GM12878 (cell line): ENCODE data around the gene ANP32B. TPM values are rescaled to one million over a fixed set of nuclear protein-coding genes. Genes with fewer than 3 reads are reported as not detected.

Source experiments
- ATF7 ChIP-seq: fragments of 450-650 bp; IDR thresholded peaks from 2 replicates; pipeline ENCODE4 v1.6.1; 2016; ENCODE audit warnings: low read depth, mild to moderate bottlenecking
- BMI1 ChIP-seq: fragments of 450-650 bp; IDR thresholded peaks from 2 replicates; pipeline ENCODE4 v1.6.1; 2016; ENCODE audit warnings: mild to moderate bottlenecking, moderate library complexity, borderline replicate concordance
- CBX5 ChIP-seq: sonication (generic); IDR thresholded peaks from 2 replicates; pipeline ENCODE4 v1.6.1; 2016; ENCODE audit warnings: low read depth, moderate library complexity, mild to moderate bottlenecking, inconsistent platforms
- CEBPB ChIP-seq, 2 experiments: fragments of 150-350 bp in 1 of 2; IDR thresholded peaks; 2 replicates each; pipeline ENCODE4 v1.6.1; 2012 to 2014; ENCODE audit warnings: low read depth in 2 of 2, low read length in 2 of 2, borderline replicate concordance in 1 of 2, inconsistent platforms in 1 of 2
- HCFC1 ChIP-seq: fragments of 150-350 bp; IDR thresholded peaks from 2 replicates; pipeline ENCODE4 v1.6.1; 2014; ENCODE audit warnings: low read length
- HDAC6 ChIP-seq: fragments of 200-600 bp; sonication (generic); IDR thresholded peaks from one replicate; pipeline ENCODE4 v1.8.0; 2017; ENCODE audit warnings: antibody characterized with exemption; ENCODE audit not compliant: unreplicated experiment
- HDGF ChIP-seq: fragments of 450-650 bp; IDR thresholded peaks from 2 replicates; pipeline ENCODE4 v1.6.1; 2016; ENCODE audit warnings: antibody characterized with exemption
- LARP7 ChIP-seq: fragments of 450-650 bp; IDR thresholded peaks from 2 replicates; pipeline ENCODE4 v1.6.1; 2017; ENCODE audit warnings: mild to moderate bottlenecking
- MEF2B ChIP-seq: fragments of 450-650 bp; IDR thresholded peaks from 2 replicates; pipeline ENCODE4 v1.6.1; 2018; ENCODE audit warnings: mild to moderate bottlenecking, moderate library complexity; ENCODE audit not compliant: partially characterized antibody, poor library complexity, severe bottlenecking
- NFYB ChIP-seq: IDR thresholded peaks from 2 replicates; pipeline ENCODE4 v1.6.1; 2011; ENCODE audit warnings: low read depth, mild to moderate bottlenecking, low read length, improper control_type of control experiment, moderate library complexity; ENCODE audit not compliant: insufficient read depth
- PAX5 ChIP-seq: IDR thresholded peaks from 2 replicates; pipeline ENCODE4 v1.6.1; 2011; ENCODE audit warnings: low read depth, low read length, borderline replicate concordance
- PML ChIP-seq: IDR thresholded peaks from 2 replicates; pipeline ENCODE4 v1.6.1; 2012; ENCODE audit warnings: low read length, inconsistent platforms
- SREBF2 ChIP-seq: IDR thresholded peaks from 2 replicates; pipeline ENCODE4 v1.6.1; 2012; ENCODE audit warnings: mild to moderate bottlenecking, low read length
- YY1 ChIP-seq: IDR thresholded peaks from 2 replicates; pipeline ENCODE4 v1.6.1; 2011; ENCODE audit warnings: low read depth, mild to moderate bottlenecking, low read length
- ZSCAN29 ChIP-seq: fragments of 450-650 bp; IDR thresholded peaks from 2 replicates; pipeline ENCODE4 v1.6.1; 2017; ENCODE audit warnings: mild to moderate bottlenecking, moderate library complexity
- polyA plus RNA-seq, 11 experiments: library from polyadenylated mRNA; depleted of rRNA in 4 of 11; unstranded in 6 of 11; stranded (reverse) in 5 of 11; fragments of >200 nt; fragmentation: Nextera tagmentation in 4 of 11; fragmentation: Illumina TruSeq in 1 of 11; extraction: Ambion mirVana in 4 of 11; extraction: Trizol in 1 of 11; gene quantifications; 1 replicate in 1 of 11; 2 replicates in 10 of 11; pipeline versions ENCODE4 v1.2.1 to v1.2.3, GENCODE V29; 2011 to 2016; ENCODE audit warnings: inconsistent platforms in 2 of 11, missing spikeins in 2 of 11, low read depth in 1 of 11
- total RNA-seq, 4 experiments: library from RNA; depleted of rRNA in 3 of 4; stranded (reverse); fragments of >200 nt in 3 of 4; fragmentation: Illumina TruSeq in 1 of 4; extraction: Trizol in 1 of 4; gene quantifications; 2 replicates each; pipeline versions ENCODE4 v1.2.1 to v1.2.3, GENCODE V29; 2013 to 2021
- TF ChIP-seq, protein P1 (sequence below): fragments of 450-650 bp; formaldehyde crosslinking; IDR thresholded peaks from 2 replicates; pipeline ENCODE4 v1.5.0; 2022; ENCODE audit warnings: mild to moderate bottlenecking, missing genetic modification characterization
- TF ChIP-seq, protein P2 (sequence below): IDR thresholded peaks from 2 replicates; pipeline ENCODE4 v1.6.1; 2011; ENCODE audit warnings: mild to moderate bottlenecking, low read depth, low read length, moderate library complexity; ENCODE audit not compliant: insufficient replicate concordance
- TF ChIP-seq, protein P3 (sequence below): fragments of 450-650 bp; conservative IDR thresholded peaks from 2 replicates; pipeline ENCODE4 v1.6.1; 2017; ENCODE audit warnings: mild to moderate bottlenecking, moderate library complexity
- TF ChIP-seq, protein P4 (sequence below): fragments of 450-650 bp; IDR thresholded peaks from 2 replicates; pipeline ENCODE4 v1.6.1; 2017; ENCODE audit warnings: low read depth, mild to moderate bottlenecking, moderate library complexity
- TF ChIP-seq, protein P5 (sequence below): IDR thresholded peaks from 2 replicates; pipeline ENCODE4 v1.6.1; 2011; ENCODE audit warnings: borderline replicate concordance, low read depth, mild to moderate bottlenecking, moderate library complexity, mixed read lengths, low read length; ENCODE audit not compliant: insufficient read depth; ENCODE audit errors: extremely low read length

ANP32B gene
- total and polyA plus RNA-seq, 10 of the 15 experiments (the other 5 are each of a cell fraction or from before 2014, with no cell fraction given) = 24.5 to 419 (median 171) TPM

DNA sequence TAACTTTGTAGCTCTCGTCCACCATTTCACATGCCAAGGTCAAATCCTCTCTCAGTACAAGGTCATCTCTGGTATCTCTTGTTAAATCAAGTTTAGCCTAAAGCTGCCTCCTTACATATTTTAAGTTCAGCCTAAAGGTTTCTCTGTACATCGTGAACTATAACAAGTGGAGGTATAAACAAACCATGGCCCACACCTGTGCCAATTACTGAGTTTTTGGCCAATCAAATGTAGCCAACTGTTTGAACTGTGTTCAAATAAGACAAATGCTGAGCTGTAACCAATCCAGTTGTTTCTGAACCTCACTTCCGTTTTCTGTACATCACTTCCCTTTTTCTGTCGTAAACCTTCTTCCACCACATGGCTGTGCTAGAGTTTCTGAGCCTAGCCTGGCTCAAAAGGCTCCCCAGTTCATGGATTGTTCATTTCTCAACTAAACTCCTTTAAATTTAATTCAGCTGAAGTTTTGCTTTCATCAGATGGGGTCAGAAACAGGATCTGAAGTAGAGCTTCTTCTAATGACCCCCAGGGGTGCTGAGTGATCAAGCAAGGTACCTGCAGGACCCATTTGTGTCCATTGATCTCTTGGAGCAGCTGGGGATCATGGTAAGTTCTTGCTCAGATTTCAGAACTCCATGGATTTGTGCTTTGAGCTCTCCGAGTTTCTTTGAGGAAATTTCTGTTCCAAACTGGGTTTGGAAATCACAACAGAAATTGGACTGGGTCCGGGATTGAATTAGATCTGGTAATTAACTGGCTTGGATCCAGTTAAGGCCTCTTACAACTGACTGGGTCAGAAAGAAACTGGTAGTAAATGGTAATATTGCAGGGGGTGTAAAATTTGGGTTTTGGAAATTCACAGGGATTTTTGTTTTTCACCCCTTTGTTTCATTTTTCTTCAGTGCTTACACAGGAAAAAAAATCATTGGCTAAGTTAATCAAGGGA lies 62.4 kb downstream of the ANP32B start (continued):
- TF ChIP-seq, protein P1, sequence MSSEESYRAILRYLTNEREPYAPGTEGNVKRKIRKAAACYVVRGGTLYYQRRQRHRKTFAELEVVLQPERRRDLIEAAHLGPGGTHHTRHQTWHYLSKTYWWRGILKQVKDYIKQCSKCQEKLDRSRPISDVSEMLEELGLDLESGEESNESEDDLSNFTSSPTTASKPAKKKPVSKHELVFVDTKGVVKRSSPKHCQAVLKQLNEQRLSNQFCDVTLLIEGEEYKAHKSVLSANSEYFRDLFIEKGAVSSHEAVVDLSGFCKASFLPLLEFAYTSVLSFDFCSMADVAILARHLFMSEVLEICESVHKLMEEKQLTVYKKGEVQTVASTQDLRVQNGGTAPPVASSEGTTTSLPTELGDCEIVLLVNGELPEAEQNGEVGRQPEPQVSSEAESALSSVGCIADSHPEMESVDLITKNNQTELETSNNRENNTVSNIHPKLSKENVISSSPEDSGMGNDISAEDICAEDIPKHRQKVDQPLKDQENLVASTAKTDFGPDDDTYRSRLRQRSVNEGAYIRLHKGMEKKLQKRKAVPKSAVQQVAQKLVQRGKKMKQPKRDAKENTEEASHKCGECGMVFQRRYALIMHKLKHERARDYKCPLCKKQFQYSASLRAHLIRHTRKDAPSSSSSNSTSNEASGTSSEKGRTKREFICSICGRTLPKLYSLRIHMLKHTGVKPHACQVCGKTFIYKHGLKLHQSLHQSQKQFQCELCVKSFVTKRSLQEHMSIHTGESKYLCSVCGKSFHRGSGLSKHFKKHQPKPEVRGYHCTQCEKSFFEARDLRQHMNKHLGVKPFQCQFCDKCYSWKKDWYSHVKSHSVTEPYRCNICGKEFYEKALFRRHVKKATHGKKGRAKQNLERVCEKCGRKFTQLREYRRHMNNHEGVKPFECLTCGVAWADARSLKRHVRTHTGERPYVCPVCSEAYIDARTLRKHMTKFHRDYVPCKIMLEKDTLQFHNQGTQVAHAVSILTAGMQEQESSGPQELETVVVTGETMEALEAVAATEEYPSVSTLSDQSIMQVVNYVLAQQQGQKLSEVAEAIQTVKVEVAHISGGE (CRISPR knock-in tag) = no peak
- TF ChIP-seq PAX5 (no peak), CBX5 (0 out of 2 replicates have a peak, but pooled peaks have one; percentile 62), HCFC1 (no peak), PML (peak; percentile 83), NFYB (peak; percentile 80), HDAC6 (no peak), SREBF2 (no peak), BMI1 (no peak), ZSCAN29 (no peak), LARP7 (no peak), ATF7 (no peak), MEF2B (peak; percentile 33), CEBPB (IDR thresholded peaks at IDR 0.05; ENCODE audit: borderline replicate concordance in 1 of 2, low read depth in 2 of 2, low read length in 2 of 2) (no peak), YY1 (peak; percentile 7; the same call in 1 of the 2 replicates), HDGF (0 out of 2 replicates have a peak, but pooled peaks have one; percentile 49)
- TF ChIP-seq, protein P2, sequence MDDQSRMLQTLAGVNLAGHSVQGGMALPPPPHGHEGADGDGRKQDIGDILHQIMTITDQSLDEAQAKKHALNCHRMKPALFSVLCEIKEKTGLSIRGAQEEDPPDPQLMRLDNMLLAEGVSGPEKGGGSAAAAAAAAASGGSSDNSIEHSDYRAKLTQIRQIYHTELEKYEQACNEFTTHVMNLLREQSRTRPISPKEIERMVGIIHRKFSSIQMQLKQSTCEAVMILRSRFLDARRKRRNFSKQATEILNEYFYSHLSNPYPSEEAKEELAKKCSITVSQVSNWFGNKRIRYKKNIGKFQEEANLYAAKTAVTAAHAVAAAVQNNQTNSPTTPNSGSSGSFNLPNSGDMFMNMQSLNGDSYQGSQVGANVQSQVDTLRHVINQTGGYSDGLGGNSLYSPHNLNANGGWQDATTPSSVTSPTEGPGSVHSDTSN = no peak
- TF ChIP-seq, protein P3, sequence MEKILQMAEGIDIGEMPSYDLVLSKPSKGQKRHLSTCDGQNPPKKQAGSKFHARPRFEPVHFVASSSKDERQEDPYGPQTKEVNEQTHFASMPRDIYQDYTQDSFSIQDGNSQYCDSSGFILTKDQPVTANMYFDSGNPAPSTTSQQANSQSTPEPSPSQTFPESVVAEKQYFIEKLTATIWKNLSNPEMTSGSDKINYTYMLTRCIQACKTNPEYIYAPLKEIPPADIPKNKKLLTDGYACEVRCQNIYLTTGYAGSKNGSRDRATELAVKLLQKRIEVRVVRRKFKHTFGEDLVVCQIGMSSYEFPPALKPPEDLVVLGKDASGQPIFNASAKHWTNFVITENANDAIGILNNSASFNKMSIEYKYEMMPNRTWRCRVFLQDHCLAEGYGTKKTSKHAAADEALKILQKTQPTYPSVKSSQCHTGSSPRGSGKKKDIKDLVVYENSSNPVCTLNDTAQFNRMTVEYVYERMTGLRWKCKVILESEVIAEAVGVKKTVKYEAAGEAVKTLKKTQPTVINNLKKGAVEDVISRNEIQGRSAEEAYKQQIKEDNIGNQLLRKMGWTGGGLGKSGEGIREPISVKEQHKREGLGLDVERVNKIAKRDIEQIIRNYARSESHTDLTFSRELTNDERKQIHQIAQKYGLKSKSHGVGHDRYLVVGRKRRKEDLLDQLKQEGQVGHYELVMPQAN = no peak
- TF ChIP-seq, protein P4, sequence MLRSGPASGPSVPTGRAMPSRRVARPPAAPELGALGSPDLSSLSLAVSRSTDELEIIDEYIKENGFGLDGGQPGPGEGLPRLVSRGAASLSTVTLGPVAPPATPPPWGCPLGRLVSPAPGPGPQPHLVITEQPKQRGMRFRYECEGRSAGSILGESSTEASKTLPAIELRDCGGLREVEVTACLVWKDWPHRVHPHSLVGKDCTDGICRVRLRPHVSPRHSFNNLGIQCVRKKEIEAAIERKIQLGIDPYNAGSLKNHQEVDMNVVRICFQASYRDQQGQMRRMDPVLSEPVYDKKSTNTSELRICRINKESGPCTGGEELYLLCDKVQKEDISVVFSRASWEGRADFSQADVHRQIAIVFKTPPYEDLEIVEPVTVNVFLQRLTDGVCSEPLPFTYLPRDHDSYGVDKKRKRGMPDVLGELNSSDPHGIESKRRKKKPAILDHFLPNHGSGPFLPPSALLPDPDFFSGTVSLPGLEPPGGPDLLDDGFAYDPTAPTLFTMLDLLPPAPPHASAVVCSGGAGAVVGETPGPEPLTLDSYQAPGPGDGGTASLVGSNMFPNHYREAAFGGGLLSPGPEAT = no peak
- TF ChIP-seq, protein P5, sequence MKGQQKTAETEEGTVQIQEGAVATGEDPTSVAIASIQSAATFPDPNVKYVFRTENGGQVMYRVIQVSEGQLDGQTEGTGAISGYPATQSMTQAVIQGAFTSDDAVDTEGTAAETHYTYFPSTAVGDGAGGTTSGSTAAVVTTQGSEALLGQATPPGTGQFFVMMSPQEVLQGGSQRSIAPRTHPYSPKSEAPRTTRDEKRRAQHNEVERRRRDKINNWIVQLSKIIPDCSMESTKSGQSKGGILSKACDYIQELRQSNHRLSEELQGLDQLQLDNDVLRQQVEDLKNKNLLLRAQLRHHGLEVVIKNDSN = no peak
